Stimulated activated CD8-positive, alpha-beta memory T cell treated with anti-CD3 and anti-CD28 coated beads, Interleukin-7, amount 100 ng/mL, for 4 hours (primary cell): ENCODE data around the gene SFMBT2.
A peak's percentile ranks its signal among the peaks of the same experiment; 100 is the strongest.

ENCODE experiments used
- DNase-seq, 2 donors: peaks; one replicate each; pipeline ENCODE4 v3.0.0-alpha.2; 2020; ENCODE audit warnings: low read depth in 2 of 2

The SFMBT2 gene

DNA sequence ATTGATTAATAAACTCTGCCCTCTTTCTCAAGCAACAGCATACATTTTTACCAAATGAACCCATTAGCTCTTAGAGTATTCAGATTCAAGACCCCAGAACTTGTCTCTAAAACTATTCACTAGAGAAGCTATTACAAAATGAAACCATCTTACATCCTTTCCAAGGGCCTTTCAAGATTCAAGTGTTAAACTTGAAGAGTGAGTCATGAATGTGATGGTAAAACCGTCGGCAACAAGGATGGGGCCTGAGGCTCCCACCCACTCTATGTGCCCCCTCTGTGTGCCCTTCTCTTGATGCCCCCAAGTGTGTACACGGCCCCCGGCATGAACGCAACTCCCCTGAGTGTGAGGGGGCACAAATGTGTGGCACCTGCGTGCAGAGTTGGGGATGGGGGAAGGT is 46.4 kb downstream of the SFMBT2 start:
- DNase-seq, result no peak

DNA sequence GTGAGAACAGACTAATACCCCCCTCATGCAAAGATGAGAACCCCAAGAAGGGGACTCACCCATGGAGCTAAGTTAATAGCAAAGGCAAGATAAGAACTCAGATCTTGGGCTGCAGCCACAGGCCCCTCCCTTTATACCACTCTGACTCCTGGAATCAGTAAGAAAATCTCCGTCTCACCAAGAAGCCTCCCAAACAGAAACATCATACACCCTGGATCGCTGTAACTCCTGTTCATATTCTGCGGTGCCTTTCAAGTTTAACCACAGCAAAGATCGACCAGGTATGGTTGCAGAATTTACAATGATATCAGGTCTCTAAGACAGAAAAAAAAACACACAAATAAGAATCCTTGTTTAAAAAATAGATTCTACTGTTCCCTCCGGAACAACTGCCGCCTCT is 47.1 kb downstream of the SFMBT2 start:
- DNase-seq, result no peak

DNA sequence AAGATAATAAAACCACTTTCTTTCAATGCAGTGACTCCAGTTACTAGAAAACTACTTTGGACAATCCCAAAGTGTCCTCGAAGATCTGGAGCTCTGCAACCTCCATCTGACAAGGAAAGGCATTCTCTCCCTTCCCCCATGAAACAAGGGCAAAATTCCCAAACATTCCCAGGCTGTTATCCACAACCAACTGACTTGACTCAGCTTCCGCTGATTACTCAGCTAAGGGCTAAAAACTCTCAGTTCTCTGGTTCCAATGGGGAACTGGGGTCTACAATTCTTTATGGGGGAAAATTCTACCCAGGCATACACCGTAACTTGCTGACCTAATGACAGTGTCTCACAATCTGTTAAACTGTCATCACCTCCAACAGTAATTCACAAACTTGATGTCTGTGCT is 48.4 kb downstream of the SFMBT2 start:
- no peak for DNase-seq

DNA sequence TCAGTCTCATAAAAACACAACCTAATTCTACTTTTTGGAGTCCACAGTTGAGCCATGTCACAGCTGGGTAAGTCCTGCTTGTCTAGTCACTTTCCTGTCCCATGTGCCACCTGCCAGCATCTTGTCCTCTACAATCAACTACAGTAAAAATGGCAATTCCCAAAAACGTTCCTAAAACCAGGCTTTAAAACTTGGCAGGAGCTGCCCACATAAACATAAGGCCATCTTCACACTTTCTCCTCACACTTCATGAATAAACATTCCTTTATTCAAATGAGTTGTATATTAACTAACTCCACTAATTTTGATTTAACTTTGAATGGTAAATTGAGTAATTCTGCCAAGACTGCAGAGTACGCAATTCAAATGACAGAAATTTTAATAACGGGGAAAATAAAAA is 49.5 kb downstream of the SFMBT2 start:
- DNase-seq, result no peak

GRCh38 chr10:7359954-7360353 is 50.9 kb downstream of the SFMBT2 start:
- no peak for DNase-seq

GRCh38 chr10:7359356-7359755 is 51.5 kb downstream of the SFMBT2 start:
- DNase-seq, result no peak

DNA sequence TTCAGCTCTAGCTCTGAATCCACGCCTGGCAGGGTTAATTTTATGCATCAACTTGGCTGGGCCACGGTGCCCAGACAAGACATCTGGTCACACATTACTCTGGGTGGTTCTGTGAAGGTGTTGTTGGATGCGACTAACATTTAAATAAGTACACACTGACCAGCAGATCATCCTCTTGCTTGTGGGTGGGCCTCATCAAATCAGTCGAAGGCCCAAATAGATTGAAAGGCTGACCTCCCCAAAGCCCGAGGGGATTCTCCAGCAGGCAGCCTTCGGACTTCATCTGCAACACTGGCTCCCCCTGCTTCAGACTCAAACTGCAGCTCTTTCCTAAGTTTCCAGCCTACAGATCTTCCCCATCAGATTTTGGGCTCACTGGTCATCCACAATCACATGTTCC is 53.6 kb downstream of the SFMBT2 start:
- DNase-seq, result no peak

DNA sequence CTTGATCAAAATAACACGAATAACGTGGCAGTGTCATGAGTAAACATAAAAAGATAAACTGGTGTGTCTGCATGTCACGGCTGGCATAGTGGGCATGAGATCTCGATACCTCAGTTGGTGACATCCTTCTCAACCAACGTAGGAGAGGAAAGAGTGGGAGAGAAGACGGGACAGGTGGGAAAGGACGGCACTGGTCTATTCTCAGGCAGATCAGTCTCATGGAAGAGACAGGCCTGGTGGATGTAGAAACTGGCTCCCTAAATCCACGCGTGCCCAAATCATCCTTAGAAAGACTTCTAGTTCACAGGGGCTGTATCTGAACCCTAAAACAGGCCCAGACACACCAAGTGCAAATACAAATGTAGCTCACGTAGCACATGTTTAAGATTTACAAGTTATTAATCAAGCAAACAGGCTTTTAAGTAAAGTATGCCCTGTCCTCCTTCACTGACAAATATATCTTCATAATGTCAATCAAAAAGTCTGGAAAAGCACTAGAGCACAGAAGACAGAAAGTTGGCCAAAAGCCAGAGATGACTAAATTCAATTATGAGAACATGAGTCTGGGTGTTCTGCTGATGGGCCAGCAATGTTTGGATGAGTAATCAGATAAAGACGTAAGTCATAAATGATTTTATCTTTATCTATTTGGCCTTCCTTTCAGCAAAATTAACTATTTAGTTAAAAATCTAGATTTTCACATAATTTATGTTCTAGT is 56.3 kb downstream of the SFMBT2 start:
- no peak for DNase-seq

DNA sequence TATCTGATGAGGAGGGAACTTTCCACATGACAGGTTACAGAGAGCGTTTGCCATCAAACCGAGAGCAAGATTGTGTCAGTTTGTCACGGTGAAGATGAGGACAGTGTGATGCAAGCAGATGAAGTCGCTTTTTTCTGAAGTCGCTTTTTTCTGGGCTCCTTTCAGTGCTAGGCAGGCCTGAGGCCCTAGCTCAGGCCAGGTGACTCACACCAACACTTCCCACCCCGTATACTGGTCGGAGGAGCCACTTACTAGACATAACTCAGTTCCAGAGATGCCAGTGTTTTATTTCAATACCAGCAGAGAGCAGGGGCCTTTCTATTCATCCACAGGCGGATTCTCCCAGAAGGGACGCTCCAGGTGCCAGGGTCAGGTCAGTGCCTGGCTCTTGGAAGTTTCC is 58.9 kb downstream of the SFMBT2 start:
- no peak for DNase-seq

DNA sequence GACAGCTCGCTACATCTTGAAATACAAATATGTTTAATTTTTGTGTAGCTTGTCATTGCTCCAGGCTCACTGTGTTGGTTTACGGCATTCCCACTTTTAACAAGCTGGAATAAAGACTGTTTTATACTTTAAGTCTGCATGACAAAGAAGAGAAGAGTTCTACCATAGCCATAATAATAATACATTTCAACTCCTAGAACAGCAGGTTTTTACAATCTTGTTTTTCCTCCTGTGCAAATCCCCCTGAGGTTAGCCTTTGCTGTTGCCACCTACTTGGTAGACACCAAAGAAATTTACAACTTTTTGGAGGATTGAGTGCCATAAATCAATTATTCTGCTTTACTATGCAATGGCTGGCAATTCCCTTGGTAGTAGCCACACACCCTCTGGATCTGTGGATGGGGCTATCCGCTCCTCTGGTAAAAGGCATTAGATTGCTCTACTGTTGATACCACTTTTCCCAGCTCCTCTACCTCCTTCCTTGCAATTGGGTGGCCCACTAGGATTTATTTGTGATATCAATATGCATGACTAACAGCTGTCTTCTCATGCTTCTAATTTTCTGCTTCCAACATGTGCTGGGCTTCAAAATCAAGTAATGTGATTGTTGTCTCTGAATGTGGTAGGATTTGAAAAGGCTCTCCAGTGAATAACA is 60.2 kb downstream of the SFMBT2 start:
- DNase-seq, result no peak

GRCh38 chr10:7345717-7346116 is 65.1 kb downstream of the SFMBT2 start:
- no peak for DNase-seq

GRCh38 chr10:7343040-7343439 is 67.8 kb downstream of the SFMBT2 start:
- DNase-seq, result no peak

DNA sequence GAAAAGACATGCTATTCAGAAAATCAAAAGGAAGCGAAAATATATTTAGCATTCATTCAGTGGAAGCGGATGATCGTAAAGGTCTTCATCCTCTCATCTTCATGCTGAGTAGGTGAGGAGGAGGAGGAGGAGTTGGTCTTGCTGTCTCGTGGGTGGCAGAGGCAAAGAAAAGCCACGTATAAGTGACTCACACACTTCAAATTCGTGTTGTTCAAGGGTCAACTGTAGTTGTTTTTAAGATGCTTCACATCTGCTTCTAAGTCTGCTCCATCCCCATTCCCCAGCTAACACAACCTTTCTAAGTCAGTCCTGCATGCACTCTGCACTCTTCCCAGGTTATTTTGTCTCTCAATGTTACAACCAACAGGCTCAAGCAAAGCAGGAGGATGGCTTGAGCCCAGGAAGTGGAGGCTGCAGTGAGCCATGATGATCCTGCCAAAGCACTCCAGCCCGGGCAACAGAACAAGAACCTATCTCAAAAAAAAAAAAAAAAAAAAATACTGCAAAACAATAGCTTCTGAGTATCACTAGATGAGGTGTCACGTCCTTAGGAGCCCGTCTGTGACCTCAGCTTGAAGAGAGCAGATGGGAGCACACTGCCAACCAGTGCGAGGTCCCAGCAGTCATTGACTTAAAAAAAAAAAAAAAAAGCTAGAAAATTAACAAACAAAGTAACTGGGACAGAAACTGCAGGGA is 70.5 kb downstream of the SFMBT2 start:
- DNase-seq, result no peak

- no peak for DNase-seq
These were observed 71.3 kb downstream of the SFMBT2 start for GRCh38 chr10:7339510-7339909.

- DNase-seq, result no peak
These were observed 72.4 kb downstream of the SFMBT2 start for GRCh38 chr10:7338469-7338868.

DNA sequence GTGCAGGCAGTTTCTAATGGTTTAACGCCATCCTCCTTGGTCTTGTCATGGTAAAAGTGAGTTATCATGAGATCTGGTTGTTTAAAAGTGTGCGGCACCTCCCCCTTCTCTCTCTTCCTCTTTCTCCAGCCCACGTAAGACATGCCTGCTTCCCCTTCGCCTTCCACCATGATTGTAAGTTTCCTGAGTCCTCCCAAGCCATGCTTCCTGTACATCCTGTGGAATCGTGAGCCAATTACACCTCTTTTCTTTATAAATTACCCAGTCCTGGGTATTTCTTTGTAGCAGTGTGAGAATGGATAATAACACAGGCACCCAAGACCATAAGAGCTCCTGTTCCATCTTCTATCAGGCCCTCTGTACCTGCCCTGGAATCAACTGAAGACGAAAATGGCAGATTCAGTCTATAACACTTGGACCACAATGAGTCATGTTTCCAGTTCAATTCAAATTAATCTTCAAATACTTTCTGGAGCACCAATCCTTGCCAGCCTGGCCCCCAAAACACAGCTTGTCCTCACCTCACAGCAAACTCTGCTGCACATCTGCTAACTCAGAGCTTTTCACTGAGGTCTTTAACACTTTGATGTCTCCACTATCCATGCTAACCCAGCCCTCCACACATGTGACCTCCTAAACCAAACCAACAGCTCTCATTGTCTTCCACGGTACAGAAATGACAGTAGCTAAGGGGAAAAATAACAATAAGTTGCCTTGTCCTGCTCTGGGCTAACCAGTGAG is 73.2 kb downstream of the SFMBT2 start:
- DNase-seq, result peak in 1 of 2 donors; percentile 10

DNA sequence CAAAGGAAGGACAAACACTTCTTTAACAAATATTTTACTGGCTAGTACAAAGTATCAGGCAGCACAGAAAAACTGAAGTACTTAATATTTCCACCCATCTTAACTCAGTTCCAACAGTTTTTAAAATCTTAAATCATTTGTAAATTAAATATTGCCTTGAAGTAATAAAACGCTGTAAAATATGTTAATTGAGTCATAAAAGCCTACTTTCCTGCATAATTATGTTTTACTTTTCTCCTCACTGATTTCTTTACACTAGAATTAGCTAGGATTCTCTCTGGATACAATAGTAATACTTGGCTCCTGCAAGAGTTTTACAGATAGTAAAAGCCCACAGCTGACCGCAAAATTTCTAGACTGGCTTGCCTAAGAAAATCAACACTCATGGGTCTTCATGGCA is 74.9 kb downstream of the SFMBT2 start:
- DNase-seq, result no peak

- no peak for DNase-seq
These were observed 76.2 kb downstream of the SFMBT2 start for GRCh38 chr10:7334642-7334964.

GRCh38 chr10:7333961-7334641 is 76.7 kb downstream of the SFMBT2 start:
- no peak for DNase-seq

GRCh38 chr10:7329219-7329618 is 81.6 kb downstream of the SFMBT2 start:
- no peak for DNase-seq

GRCh38 chr10:7327885-7328284 is 82.9 kb downstream of the SFMBT2 start:
- no peak for DNase-seq

- no peak for DNase-seq
These were observed 88.2 kb downstream of the SFMBT2 start for GRCh38 chr10:7322623-7323022.
